GM19035 (cell line): ENCODE measurements around the gene DHX32.

ENCODE experiments used
- ATAC-seq: cut with Tn5 transposase; IDR thresholded peaks from one replicate; pipeline ENCODE4 v1.9.1; 2021; ENCODE audit not compliant: unreplicated experiment

Gene DHX32

GRCh38 chr10:125816548-125816947 lies 64.5 kb downstream of the DHX32 start:
- ATAC-seq, result no peak

- ATAC-seq, result no peak
Measured at GRCh38 chr10:125815764-125816163, 65.3 kb downstream of the DHX32 start.

- ATAC-seq, result no peak
Measured at GRCh38 chr10:125812128-125812750, 68.9 kb downstream of the DHX32 start.

GRCh38 chr10:125811251-125811650 lies 69.8 kb downstream of the DHX32 start:
- ATAC-seq, result no peak

- ATAC-seq, result no peak
Measured at GRCh38 chr10:125808047-125808446, 73.0 kb downstream of the DHX32 start.

GRCh38 chr10:125802739-125803138 lies 78.4 kb downstream of the DHX32 start:
- ATAC-seq, result no peak

- no peak for ATAC-seq
Measured at GRCh38 chr10:125802131-125802530, 79.0 kb downstream of the DHX32 start.

- ATAC-seq, result no peak
Measured at GRCh38 chr10:125801574-125801973, 79.5 kb downstream of the DHX32 start.

- no peak for ATAC-seq
Measured at GRCh38 chr10:125799451-125800182, 81.5 kb downstream of the DHX32 start.

- ATAC-seq, result no peak
Measured at GRCh38 chr10:125797994-125798662, 83.0 kb downstream of the DHX32 start.

- no peak for ATAC-seq
Measured at GRCh38 chr10:125797424-125797823, 83.7 kb downstream of the DHX32 start.

- ATAC-seq, result no peak
Measured at GRCh38 chr10:125795637-125796190, 85.4 kb downstream of the DHX32 start.

GRCh38 chr10:125795128-125795527 lies 86.0 kb downstream of the DHX32 start:
- ATAC-seq, result no peak

GRCh38 chr10:125792342-125793300 lies 88.5 kb downstream of the DHX32 start:
- no peak for ATAC-seq

- no peak for ATAC-seq
Measured at GRCh38 chr10:125788156-125789034, 92.7 kb downstream of the DHX32 start.
